ENCODE measurements around the gene HMGCL. TPM values are rescaled to one million over a fixed set of nuclear protein-coding genes. Genes with fewer than 3 reads are reported as not detected.
"Not testable (repeated sequence)": the region's sequence is repeated elsewhere in the genome, so short reads cannot be mapped to it uniquely, and the experiment has no call there.

HMGCL gene
- total RNA-seq = 10 to 100 TPM; 23.4 to 24.1 TPM

DNA sequence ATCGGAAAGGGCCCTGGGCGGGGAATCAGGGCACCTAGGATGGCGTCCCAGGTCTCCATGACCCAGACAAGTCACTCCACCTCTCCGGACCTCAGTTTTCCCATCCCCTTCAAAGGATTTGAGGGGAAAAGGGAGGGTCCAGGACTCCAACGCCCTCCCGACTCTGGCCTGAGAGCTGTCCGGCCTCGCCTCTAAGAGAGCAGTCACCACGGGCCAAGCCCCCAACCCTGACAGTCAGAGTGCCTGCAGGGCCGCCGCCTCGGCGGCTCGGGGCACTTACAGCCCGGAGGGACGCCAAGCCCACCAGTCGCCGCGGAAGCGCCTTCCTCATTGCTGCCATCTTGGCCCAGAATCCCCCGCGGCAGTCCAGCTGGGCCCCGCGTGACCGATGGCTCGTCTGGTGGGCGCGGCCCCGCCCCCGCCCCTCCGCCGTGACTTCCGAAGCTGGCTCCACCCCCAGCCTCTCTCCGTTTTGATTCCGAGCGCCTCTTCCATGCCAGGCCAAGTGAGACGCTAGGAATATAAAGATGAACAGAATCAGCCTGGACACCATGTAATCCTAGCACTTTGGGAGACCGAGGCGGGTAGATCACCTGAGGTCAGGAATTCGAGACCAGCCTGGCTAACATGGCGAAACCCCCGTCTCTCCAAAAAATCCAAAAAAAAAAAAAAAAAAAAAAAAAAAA is at the start of gene HMGCL:
TSS of gene HMGCL (minus strand) at position 354 of the 686 bp plus-strand sequence. CDS start at position 340, 14 bp downstream.
- ChIA-PET POLR2A (interaction anchor here (0.6 to 1.2 kb wide), 7 partner anchors 10 to 676 kb away, joined by 3 to 6 read pairs (median 4); partner anchors contain the start of genes GALE and PITHD1), CTCF (interaction anchor here (0.9 to 3.0 kb wide), 5 partner anchors 14 to 53 kb away, joined by 3 to 13 read pairs (median 4); no protein-coding TSS in a partner anchor)

DNA sequence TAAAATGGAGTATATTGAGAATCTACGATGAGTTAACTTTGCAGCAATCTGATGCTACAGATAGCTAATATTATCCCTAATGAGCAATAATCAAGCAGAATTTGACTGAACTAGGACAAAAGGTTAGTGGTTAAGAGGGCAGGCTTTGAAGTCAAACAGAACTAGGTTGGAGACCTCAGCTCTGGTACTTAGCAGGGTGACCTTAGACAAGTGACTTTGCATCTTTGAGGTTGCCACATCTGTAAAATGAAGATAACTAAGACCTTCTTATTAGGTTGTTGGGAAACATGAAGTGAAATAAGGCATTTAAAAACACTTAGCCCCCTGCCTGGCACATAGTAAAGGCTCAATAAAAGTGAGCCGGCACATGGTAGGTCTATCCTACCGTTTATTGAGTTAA is 47.2 kb upstream of the HMGCL start:
- ChIA-PET CTCF (no interaction called here), POLR2A (no interaction called here)

DNA sequence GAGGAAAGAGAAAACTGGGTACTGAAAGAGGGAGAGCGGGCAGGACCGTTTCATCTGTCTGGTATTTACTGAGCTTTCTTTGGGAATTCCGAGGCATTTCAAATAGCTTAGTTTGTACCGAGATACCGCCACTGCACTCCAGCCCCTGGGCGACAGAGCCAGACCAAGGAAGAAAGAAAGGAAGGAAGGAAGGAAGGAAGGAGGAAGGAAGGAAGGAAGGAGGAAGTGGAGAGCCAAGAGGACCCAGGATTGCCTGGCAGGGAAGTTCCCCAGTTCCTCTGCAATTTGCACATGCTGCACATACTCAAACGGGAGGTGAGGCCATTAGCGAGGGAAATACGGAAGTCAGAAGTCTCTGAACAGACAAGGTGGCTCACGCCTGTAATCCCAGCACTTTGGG is 43.8 kb upstream of the HMGCL start:
- POLR2A ChIA-PET = no interaction called here

DNA sequence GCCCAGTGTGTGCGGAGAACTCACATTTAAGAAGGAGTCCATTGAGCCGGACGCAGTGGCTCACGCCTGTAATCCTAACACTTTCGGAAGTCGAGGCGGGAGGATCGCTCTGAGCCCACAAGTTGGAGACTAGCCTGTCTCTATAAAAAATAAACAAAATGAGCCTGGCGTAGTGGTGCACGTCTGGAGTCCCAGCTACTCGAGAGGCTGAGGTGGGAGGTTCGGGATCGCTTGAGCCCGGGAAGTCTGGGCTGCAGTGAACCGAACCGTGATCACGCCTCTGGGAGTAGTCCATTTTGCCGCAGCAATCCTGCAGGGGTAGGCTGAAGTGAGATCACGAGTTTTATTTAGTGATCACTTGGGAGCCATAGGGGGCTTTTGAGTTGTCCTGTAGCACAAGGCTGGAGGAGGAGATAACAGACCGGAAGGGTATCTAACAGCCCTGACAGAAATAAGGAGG is 43.4 kb upstream of the HMGCL start:
- ChIA-PET CTCF (interaction anchor here (0.6 to 1.9 kb wide), 5 partner anchors 12 to 59 kb away, joined by 3 to 8 read pairs (median 3); no protein-coding TSS in a partner anchor), POLR2A (no interaction called here)

More for the DNA sequence above, 43.8 kb upstream of the HMGCL start:
- CTCF ChIA-PET = interaction anchor here (0.5 to 1.9 kb wide), 6 partner anchors 11 to 59 kb away, joined by 3 to 8 read pairs (median 3); no protein-coding TSS in a partner anchor

GRCh38 chr1:23867895-23868556 is 42.8 kb upstream of the HMGCL start, which contains the start of gene FUCA1:
FUCA1 (minus strand) TSS chr1:23868290; CDS start chr1:23868286, 4 bp downstream.
- CTCF ChIA-PET = interaction anchor here (0.7 to 1.4 kb wide), 7 partner anchors 24 to 96 kb away, joined by 3 to 5 read pairs (median 3); partner anchors contain the start of gene HMGCL

GRCh38 chr1:23867542-23867894 is 42.3 kb upstream of the HMGCL start:
- POLR2A ChIA-PET = no interaction called here
- CTCF ChIA-PET = interaction anchor here (0.7 to 1.4 kb wide), 6 partner anchors 24 to 96 kb away, joined by 3 to 5 read pairs (median 3); partner anchors contain the start of gene HMGCL

More at GRCh38 chr1:23867895-23868556, 42.8 kb upstream of the HMGCL start, which contains the start of gene FUCA1:
- POLR2A ChIA-PET = no interaction called here

DNA sequence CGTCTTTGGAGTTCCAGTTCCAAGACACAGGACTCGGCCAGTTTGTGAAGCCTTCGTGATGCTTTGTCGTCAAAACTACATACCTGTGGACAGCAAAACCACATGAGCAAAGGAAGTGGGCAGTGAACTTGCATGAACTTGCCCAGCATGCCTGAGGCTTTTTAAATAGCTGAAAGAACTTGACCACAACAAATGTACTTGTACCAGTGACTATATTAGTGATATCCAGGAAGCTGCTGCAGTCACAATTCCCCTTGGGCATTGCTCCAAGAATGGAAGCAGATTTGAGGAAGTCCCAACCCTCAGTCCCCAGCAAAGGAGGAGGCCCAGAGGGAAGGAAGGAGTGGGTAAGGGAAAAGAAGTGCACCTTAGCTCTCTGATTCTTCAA is 40.3 kb upstream of the HMGCL start:
- ChIA-PET CTCF (interaction anchor here (0.6 to 1.5 kb wide), 2 partner anchors 36 to 55 kb away, joined by 3 to 6 read pairs; no protein-coding TSS in a partner anchor), POLR2A (no interaction called here)

DNA sequence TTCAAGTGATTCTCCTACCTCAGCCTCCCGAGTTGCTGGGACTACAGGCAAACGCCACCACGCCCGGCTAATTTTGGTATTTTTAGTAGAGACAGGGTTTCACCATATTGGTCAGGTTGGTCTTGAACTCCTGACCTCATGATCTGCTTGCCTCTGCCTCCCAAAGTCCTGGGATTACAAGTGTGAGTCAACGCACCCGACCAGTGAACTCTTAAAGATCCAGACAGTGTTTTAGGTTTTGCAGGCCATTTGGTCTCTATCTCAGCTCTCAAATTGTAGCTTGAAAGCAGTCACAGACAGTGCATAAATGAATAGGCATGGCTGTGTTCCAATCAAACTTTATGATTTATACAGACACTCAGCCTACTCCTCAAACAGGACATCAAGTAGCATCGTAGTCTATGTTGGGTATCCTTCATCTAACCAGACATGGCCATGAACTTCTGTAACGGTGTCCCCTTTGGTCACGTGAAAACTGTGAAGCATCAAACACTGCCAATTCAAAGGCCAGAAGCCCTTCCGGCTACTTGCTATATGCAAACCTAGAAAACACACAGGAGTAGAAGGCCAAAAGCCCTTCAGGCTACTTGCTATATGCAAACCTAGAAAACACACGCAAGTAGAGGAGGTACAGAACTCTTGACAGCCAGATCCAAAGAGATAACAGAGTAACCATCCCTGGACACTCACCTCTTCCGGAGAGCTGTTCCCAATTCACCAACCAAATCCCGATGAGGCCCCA is 39.7 kb upstream of the HMGCL start:
- POLR2A ChIA-PET = no interaction called here
- CTCF ChIA-PET = interaction anchor here (1.5 kb wide), 1 partner anchor 54 kb away, joined by 6 read pairs; no protein-coding TSS in a partner anchor

GRCh38 chr1:23862640-23863039 is 37.4 kb upstream of the HMGCL start:
- POLR2A ChIA-PET = no interaction called here
- CTCF ChIA-PET = no interaction called here

- POLR2A ChIA-PET = no interaction called here
These were observed 29.3 kb upstream of the HMGCL start for GRCh38 chr1:23854568-23854967.

DNA sequence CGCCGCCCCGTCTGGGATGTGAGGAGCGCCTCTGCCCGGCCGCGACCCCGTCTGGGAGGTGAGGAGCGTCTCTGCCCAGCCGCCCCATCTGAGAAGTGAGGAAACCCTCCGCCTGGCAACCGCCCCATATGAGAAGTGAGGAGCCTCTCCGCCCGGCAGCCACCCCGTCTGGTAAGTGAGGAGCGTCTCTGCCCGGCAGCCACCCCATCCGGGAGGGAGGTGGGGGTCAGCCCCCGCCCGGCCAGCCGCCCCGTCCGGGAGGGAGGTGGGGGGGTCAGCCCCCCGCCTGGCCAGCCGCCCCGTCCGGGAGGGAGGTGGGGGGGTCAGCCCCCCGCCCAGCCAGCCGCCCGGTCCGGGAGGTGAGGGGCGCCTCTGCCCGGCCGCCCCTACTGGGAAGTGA is 27.9 kb upstream of the HMGCL start:
- CTCF ChIA-PET, POLR2A ChIA-PET: not testable (repeated sequence)

More at GRCh38 chr1:23854568-23854967, 29.3 kb upstream of the HMGCL start:
- CTCF ChIA-PET = interaction anchor here (0.9 to 1.9 kb wide), 3 partner anchors 31 to 65 kb away, joined by 3 to 9 read pairs (median 3); no protein-coding TSS in a partner anchor

- CTCF ChIA-PET, POLR2A ChIA-PET: not testable (repeated sequence)
These were observed 26.2 kb upstream of the HMGCL start for GRCh38 chr1:23851406-23851805.

DNA sequence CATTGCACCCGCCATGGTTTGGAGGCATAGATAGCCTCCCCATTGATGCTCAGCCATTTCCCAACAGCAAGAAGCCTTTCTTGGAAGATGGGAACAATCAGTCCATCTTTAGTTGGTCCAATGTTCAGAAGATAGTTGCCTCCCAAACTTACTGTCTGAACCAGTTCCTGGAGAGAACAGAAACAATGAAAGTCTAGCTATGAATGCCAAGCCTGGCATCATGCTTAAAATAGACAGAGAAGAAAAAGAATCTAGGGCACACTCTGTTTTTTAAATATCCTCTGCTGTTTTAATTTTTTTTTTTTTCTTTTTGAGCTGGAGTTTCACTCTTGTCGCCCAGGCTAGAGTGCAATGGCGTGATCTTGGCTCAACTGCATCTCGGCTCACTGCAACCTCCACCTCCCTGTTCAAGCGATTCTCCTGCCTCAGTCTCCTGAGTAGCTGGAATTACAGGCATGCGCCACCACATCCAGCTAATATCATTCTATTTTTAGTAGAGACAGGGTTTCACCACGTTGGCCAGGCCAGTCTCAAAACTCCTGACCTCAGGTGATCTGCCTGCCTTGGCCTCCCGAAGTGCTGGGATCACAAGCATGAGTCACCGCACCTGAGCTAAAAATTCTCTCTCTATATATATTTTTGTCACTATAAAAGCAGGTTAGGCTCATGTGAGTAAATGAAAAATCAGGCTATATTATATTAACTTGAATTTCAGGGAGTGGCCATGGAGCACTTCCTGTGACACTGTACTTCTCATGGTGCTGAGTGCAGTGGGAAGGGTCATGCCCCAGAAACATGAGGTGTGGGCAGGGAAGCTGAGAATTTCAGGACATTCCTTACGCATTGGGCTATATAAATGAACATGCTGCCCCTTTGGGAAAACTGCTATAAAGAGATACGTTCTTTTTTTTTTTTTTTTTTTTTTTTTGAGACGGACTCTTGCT is 23.7 kb upstream of the HMGCL start:
- ChIA-PET CTCF (interaction anchor here (0.6 to 1.5 kb wide), 4 partner anchors 39 to 285 kb away, joined by 3 to 4 read pairs (median 3); no protein-coding TSS in a partner anchor), POLR2A (interaction anchor here (0.6 kb wide), 1 partner anchor 39 kb away, joined by 9 read pairs; no protein-coding TSS in a partner anchor)

- CTCF ChIA-PET, POLR2A ChIA-PET: not testable (repeated sequence)
These were observed 22.4 kb upstream of the HMGCL start for GRCh38 chr1:23847482-23848095.

DNA sequence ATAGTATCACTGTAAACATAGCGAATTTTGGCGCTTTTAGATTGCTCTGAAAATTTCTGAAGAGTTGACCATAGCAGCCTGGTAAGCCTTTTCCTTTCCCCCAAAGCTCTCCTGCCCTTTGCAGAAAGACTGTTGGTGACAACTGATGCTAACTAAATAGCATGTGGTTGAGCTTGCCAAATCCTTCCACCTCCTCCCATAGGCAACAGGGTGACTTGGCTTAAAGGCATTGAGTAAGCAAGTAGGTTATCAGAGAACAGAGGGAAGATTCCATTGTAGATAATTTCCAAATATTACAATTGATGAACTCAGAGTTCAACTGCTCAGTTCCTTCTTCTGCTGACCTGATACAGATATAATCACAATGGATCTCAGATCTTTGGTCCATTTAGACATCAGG is 19.9 kb upstream of the HMGCL start:
- CTCF ChIA-PET = interaction anchor here (0.6 kb wide), 1 partner anchor 29 kb away, joined by 3 read pairs; no protein-coding TSS in a partner anchor
- POLR2A ChIA-PET = interaction anchor here (0.6 kb wide), 1 partner anchor 14 kb away, joined by 4 read pairs; no protein-coding TSS in a partner anchor

DNA sequence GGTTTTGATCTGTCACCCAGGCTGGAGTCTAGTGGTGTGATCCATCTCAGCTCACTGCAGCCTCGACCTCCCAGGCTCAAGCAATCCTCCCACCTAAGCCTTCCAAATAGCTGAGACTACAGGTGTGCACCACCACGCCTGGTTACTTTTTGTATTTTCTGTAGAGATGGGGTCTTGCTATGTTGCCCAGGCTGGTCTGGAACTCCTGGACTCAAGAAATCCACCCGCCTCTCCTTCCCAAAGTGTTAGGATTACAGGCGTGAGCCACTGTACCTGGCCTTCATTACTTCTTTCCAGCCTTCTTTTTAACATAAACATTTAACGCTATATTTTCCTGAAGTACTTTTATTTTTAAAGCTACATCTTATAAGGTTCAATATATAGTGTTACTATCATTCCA is 18.4 kb upstream of the HMGCL start:
- ChIA-PET CTCF (interaction anchor here (1.2 kb wide), 1 partner anchor 24 kb away, joined by 3 read pairs; the partner anchor contains the start of gene FUCA1), POLR2A (no interaction called here)

- CTCF ChIA-PET = interaction anchor here (0.7 to 1.6 kb wide), 4 partner anchors 10 to 120 kb away, joined by 3 to 4 read pairs (median 4); partner anchors contain the start of gene FUCA1
- POLR2A ChIA-PET = interaction anchor here (0.9 kb wide), 1 partner anchor 14 kb away, joined by 12 read pairs; no protein-coding TSS in a partner anchor
These were observed 13.2 kb upstream of the HMGCL start for GRCh38 chr1:23838401-23838866.
